Uterus (tissue), 4 donors: ENCODE data around the gene SBF2. TPM values are rescaled to one million over a fixed set of nuclear protein-coding genes. Genes with fewer than 3 reads are reported as not detected.
"Not testable (repeated sequence)": the region's sequence is repeated elsewhere in the genome, so short reads cannot be mapped to it uniquely, and the experiment has no call there.

Experiments used
- DNase-seq, 2 donors: peaks; one replicate each; pipeline ENCODE4 v3.0.0-alpha.2; 2019 to 2020
- H3K27ac ChIP-seq, 2 donors: fragments of 200-600 bp; sonication (generic); 1 replicate in 1 of 2; 2 replicates in 1 of 2; pipeline ENCODE4 v1.5.1; 2016 to 2018
- H3K27me3 ChIP-seq, 2 donors: fragments of 200-600 bp; sonication (generic); one replicate each; pipeline ENCODE4 v1.5.1; 2018 to 2019; ENCODE audit warnings: control low read depth in 1 of 2
- H3K36me3 ChIP-seq, 2 donors: fragments of 200-600 bp; sonication (generic); one replicate each; pipeline ENCODE4 v1.5.1; 2019; ENCODE audit warnings: control low read depth in 1 of 2
- H3K4me1 ChIP-seq, 2 donors: fragments of 200-600 bp; sonication (generic); one replicate each; pipeline ENCODE4 v1.5.1; 2018 to 2019; ENCODE audit warnings: control low read depth in 1 of 2
- H3K4me3 ChIP-seq, 2 donors: fragments of 200-600 bp; sonication (generic); 1 replicate in 1 of 2; 2 replicates in 1 of 2; pipeline ENCODE4 v1.5.1; 2018 to 2019; ENCODE audit warnings: mild to moderate bottlenecking in 1 of 2
- H3K9me3 ChIP-seq, 2 donors: fragments of 200-600 bp; sonication (generic); one replicate each; pipeline ENCODE4 v1.5.1; 2019; ENCODE audit warnings: control low read depth in 1 of 2
- POLR2A ChIP-seq, 2 donors: fragments of 450-650 bp; IDR thresholded peaks; one replicate each; pipeline ENCODE4 v1.6.1; 2016; ENCODE audit warnings: antibody characterized with exemption in 2 of 2, mild to moderate bottlenecking in 1 of 2, moderate library complexity in 1 of 2
- intact Hi-C: fragments of 100-400 bp; cut with DNase I; formaldehyde crosslinking; loops from one replicate; pipeline ENCODE4 v1.15.1; 2023; ENCODE audit warnings: low total_unique reads
- total RNA-seq, 4 donors: library from RNA; depleted of rRNA in 3 of 4; stranded (reverse); fragments of >200 nt in 3 of 4; gene quantifications; one replicate each; pipeline versions ENCODE4 v1.1.0 to v1.2.4, GENCODE V29; 2014 to 2023
- TF ChIP-seq, protein P1 (sequence below), 4 experiments: fragments of 200-600 bp in 2 of 4; fragments of 450-650 bp in 2 of 4; sonication (generic) in 2 of 4; IDR thresholded peaks; one replicate each; pipeline ENCODE4 v1.5.1; 2016 to 2019; ENCODE audit warnings: antibody characterized with exemption in 4 of 4, mild to moderate bottlenecking in 2 of 4, moderate library complexity in 1 of 4
- donor health status: DM: yes; HTN: yes; CAD: no.

SBF2 gene
- total RNA-seq, 4 donors from 2014 or later = 45.0 to 202 (median 98.0) TPM

DNA sequence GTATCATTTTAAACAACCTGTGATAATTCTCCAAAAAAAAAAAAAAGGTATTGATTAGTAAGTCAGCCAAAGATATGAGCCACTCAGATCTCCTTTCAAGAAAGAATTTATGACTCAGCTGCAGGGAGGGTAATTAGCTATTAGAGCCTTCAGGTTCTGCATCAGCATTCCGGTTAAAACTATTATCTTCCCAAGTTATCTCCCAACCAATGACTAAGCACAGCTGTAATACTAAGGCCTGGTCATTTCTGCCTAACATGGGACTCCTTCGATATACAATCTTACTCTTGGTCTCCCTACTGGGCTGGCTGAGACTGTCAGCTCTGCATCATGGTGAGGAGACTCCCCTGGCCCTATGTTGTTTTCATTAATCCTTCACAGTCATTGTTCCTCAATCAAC, 60.4 kb downstream of the SBF2 start:
- H3K36me3 ChIP-seq = no peaks in the 10 kb centered on the region
- H3K4me3 ChIP-seq = no peak overlapping the region
- DNase-seq = no peak
- no peak overlapping the region for H3K27ac ChIP-seq
- H3K27me3 ChIP-seq = no peaks in the 10 kb centered on the region
- TF ChIP-seq POLR2A (IDR thresholded peaks at IDR 0.05) = no peak
- TF ChIP-seq, protein P1, sequence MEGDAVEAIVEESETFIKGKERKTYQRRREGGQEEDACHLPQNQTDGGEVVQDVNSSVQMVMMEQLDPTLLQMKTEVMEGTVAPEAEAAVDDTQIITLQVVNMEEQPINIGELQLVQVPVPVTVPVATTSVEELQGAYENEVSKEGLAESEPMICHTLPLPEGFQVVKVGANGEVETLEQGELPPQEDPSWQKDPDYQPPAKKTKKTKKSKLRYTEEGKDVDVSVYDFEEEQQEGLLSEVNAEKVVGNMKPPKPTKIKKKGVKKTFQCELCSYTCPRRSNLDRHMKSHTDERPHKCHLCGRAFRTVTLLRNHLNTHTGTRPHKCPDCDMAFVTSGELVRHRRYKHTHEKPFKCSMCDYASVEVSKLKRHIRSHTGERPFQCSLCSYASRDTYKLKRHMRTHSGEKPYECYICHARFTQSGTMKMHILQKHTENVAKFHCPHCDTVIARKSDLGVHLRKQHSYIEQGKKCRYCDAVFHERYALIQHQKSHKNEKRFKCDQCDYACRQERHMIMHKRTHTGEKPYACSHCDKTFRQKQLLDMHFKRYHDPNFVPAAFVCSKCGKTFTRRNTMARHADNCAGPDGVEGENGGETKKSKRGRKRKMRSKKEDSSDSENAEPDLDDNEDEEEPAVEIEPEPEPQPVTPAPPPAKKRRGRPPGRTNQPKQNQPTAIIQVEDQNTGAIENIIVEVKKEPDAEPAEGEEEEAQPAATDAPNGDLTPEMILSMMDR (IDR thresholded peaks at IDR 0.05) = no peak
- H3K9me3 ChIP-seq = no peaks in the 10 kb centered on the region
- H3K4me1 ChIP-seq = no peaks in the 10 kb centered on the region
- intact Hi-C loops = no loop called here

DNA sequence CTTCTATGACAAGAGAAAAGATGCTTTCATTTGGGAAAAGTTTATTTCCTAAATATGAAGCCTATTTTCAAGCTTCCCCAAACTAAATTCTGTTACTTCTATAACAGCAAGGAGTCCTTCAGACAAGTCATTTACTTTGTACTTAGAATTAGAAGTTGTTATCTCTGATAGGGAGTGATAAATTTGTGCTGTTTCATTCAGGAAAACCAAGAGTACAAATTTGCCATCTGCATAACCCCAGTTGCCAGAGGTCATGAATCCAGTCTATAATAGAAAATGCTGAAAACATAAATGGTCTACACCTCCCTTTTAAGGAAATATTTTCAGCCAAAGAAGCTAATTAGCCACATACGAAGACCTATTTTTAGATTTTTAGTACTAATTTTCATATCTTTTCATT, 61.3 kb downstream of the SBF2 start:
- no peak overlapping the region for H3K4me3 ChIP-seq
- H3K27me3 ChIP-seq = no peaks in the 10 kb centered on the region
- H3K27ac ChIP-seq = no peak overlapping the region
- TF ChIP-seq POLR2A (IDR thresholded peaks at IDR 0.05) = no peak
- TF ChIP-seq, protein P1 (IDR thresholded peaks at IDR 0.05) = no peak
- DNase-seq = no peak
- H3K4me1 ChIP-seq = no peaks in the 10 kb centered on the region
- intact Hi-C loops = no loop called here
- H3K9me3 ChIP-seq = no peaks in the 10 kb centered on the region
- H3K36me3 ChIP-seq = no peaks in the 10 kb centered on the region

DNA sequence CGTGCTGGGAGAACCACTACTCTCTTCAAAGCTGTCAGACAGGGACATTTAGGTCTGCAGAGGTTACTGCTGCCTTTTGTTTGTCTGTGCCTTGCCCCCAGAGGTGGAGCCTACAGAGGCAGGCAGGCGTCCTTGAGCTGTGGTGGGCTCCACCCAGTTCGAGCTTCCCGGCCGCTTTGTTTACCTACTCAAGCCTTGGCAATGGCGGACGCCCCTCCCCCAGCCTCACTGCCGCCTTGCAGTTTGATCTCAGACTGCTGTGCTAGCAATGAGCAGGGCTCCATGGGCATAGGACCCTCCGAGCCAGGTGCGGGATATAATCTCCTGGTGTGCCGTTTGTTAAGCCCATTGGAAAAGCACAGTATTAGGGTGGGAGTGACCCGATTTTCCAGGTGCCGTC, 62.2 kb downstream of the SBF2 start:
- H3K27ac ChIP-seq, intact Hi-C loops, H3K27me3 ChIP-seq, H3K4me3 ChIP-seq, H3K4me1 ChIP-seq, DNase-seq, H3K9me3 ChIP-seq, H3K36me3 ChIP-seq: not testable (repeated sequence)

DNA sequence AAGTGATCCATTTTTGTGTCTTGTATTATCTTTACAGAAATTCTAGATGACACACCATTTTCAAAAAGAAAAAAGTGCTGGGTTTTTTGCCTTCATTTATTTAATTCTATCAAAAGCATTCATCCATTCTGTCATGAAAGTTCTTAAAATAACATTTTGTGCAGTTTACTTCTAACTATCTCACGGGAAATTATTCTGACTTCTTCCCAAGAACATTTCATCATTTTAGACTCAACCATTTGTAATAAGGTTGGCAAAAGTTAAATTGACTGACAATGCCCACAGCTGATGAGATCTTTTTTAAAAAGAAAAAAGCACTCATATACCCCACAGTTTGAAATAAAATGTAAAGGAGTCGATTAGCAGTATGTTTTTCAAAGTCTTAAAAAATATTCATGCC, 68.5 kb downstream of the SBF2 start:
- no peak overlapping the region for H3K4me3 ChIP-seq
- DNase-seq = no peak
- TF ChIP-seq, protein P1 (IDR thresholded peaks at IDR 0.05) = no peak
- TF ChIP-seq POLR2A (IDR thresholded peaks at IDR 0.05) = no peak
- H3K36me3 ChIP-seq = no peaks in the 10 kb centered on the region
- H3K9me3 ChIP-seq = no peaks in the 10 kb centered on the region
- peak overlapping the region in 1 of 2 donors; percentile 31 for H3K27ac ChIP-seq
- no peaks in the 10 kb centered on the region for H3K4me1 ChIP-seq
- H3K27me3 ChIP-seq = no peaks in the 10 kb centered on the region
- intact Hi-C loops = no loop called here

DNA sequence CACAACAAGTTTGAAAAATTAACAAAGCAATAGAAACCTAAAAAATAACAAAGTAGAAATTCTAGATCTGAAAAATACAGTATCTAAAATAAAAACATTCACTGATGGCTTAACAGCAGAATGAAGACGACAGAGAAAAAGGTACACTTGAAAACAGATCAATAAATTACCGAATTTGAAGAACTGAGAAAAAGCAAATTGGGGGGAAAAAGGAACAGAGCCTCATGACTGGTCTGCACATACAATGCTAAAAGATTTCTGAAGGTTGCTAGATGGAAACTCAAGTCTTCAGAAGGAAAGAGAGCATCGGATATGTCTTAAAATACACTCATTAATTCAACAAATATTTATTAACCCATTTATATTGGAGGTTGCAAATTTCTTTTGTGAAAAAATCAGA, 71.6 kb downstream of the SBF2 start:
- TF ChIP-seq, protein P1 (IDR thresholded peaks at IDR 0.05) = no peak
- no peak for TF ChIP-seq POLR2A (IDR thresholded peaks at IDR 0.05)
- H3K4me1 ChIP-seq = no peaks in the 10 kb centered on the region

DNA sequence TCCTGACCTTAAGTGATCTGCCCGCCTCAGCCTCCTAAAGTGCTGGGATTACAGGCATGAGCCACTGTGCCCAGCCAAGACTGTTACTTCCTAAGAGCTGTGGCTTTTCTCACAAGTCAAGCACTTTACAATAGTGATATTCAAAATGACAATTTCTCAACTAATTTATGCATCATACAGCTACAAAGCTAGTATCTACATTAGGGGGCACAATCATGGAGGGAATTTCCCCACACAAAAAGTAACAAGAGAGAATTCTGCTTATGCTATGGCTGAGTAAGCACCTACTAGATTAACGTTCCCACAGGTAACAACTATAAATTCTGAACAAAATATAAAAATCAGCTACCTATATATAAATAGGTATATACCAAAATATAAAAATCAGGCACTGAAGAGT, 72.7 kb downstream of the SBF2 start:
- H3K27ac ChIP-seq = no peak overlapping the region
- H3K4me1 ChIP-seq = no peaks in the 10 kb centered on the region
- TF ChIP-seq, protein P1 (IDR thresholded peaks at IDR 0.05) = no peak
- no peak for TF ChIP-seq POLR2A (IDR thresholded peaks at IDR 0.05)
- DNase-seq = no peak
- intact Hi-C loops = no loop called here
- H3K36me3 ChIP-seq = no peaks in the 10 kb centered on the region
- H3K9me3 ChIP-seq = no peaks in the 10 kb centered on the region
- H3K27me3 ChIP-seq = no peaks in the 10 kb centered on the region
- H3K4me3 ChIP-seq = no peak overlapping the region

More for the DNA sequence above, 71.6 kb downstream of the SBF2 start:
- intact Hi-C loops = no loop called here
- no peaks in the 10 kb centered on the region for H3K27me3 ChIP-seq
- H3K9me3 ChIP-seq = no peaks in the 10 kb centered on the region
- H3K4me3 ChIP-seq = no peak overlapping the region
- no peak overlapping the region for H3K27ac ChIP-seq
- no peak for DNase-seq
- no peaks in the 10 kb centered on the region for H3K36me3 ChIP-seq
